Endothelial cell (in vitro differentiated cells): Measurements from ENCODE around the gene CSNK1G1. TPM values are rescaled to one million over a fixed set of nuclear protein-coding genes. Genes with fewer than 3 reads are reported as not detected.

ENCODE experiments used
- DNase-seq: peaks from one replicate; pipeline ENCODE4 v3.0.0; 2021; ENCODE audit warnings: low spot score
- H3K27ac Mint-ChIP-seq: one replicate; pipeline ENCODE4 v1.8.0; 2021; ENCODE audit warnings: mixed read lengths, inconsistent platforms; ENCODE audit not compliant: unreplicated experiment
- H3K27me3 Mint-ChIP-seq: one replicate; pipeline ENCODE4 v1.8.0; 2021; ENCODE audit warnings: mild to moderate bottlenecking, moderate library complexity, mixed read lengths, inconsistent platforms; ENCODE audit not compliant: unreplicated experiment
- H3K36me3 Mint-ChIP-seq: one replicate; pipeline ENCODE4 v1.8.0; 2021; ENCODE audit warnings: mild to moderate bottlenecking, low read depth, mixed read lengths, inconsistent platforms; ENCODE audit not compliant: unreplicated experiment
- H3K4me1 Mint-ChIP-seq: one replicate; pipeline ENCODE4 v1.8.0; 2021; ENCODE audit warnings: mild to moderate bottlenecking, mixed read lengths, inconsistent platforms; ENCODE audit not compliant: unreplicated experiment
- H3K4me3 Mint-ChIP-seq: one replicate; pipeline ENCODE4 v1.8.0; 2021; ENCODE audit warnings: mild to moderate bottlenecking, mixed read lengths, inconsistent platforms; ENCODE audit not compliant: unreplicated experiment
- H3K9me3 Mint-ChIP-seq: one replicate; pipeline ENCODE4 v1.8.0; 2021; ENCODE audit warnings: mixed read lengths, inconsistent platforms; ENCODE audit not compliant: unreplicated experiment
- CTCF ChIP-seq: fragments of 200-600 bp; sonication (generic); IDR thresholded peaks from one replicate; pipeline ENCODE4 v1.5.0; 2021; ENCODE audit warnings: antibody characterized with exemption; ENCODE audit not compliant: unreplicated experiment
- total RNA-seq: library from RNA; stranded (reverse); fragmentation: NEBNext Ultra II Directional; extraction: Animal tissue kit (Norgen Biotek cat#: 25700); gene quantifications from one replicate; pipeline ENCODE4 v1.2.1, GENCODE V29; 2021; ENCODE audit not compliant: unreplicated experiment

The CSNK1G1 gene
- total RNA-seq, 1 donor from 2014 or later = 22.9 TPM

- H3K27ac Mint-ChIP-seq = no peak overlapping the region
- no peak for DNase-seq
- H3K9me3 Mint-ChIP-seq = no peaks in the 10 kb centered on the region
- no peak for TF ChIP-seq CTCF
- H3K4me3 Mint-ChIP-seq = no peak overlapping the region
- peaks cover 34% of the 10 kb centered on the region for H3K36me3 Mint-ChIP-seq
- peaks cover 23% of the 10 kb centered on the region for H3K4me1 Mint-ChIP-seq
- peaks cover 12% of the 10 kb centered on the region for H3K27me3 Mint-ChIP-seq
Measured at GRCh38 chr15:64156652-64157331, 199.2 kb downstream of the CSNK1G1 start.

GRCh38 chr15:64155802-64156651 is 199.9 kb downstream of the CSNK1G1 start:
- H3K27ac Mint-ChIP-seq = no peak overlapping the region

DNA sequence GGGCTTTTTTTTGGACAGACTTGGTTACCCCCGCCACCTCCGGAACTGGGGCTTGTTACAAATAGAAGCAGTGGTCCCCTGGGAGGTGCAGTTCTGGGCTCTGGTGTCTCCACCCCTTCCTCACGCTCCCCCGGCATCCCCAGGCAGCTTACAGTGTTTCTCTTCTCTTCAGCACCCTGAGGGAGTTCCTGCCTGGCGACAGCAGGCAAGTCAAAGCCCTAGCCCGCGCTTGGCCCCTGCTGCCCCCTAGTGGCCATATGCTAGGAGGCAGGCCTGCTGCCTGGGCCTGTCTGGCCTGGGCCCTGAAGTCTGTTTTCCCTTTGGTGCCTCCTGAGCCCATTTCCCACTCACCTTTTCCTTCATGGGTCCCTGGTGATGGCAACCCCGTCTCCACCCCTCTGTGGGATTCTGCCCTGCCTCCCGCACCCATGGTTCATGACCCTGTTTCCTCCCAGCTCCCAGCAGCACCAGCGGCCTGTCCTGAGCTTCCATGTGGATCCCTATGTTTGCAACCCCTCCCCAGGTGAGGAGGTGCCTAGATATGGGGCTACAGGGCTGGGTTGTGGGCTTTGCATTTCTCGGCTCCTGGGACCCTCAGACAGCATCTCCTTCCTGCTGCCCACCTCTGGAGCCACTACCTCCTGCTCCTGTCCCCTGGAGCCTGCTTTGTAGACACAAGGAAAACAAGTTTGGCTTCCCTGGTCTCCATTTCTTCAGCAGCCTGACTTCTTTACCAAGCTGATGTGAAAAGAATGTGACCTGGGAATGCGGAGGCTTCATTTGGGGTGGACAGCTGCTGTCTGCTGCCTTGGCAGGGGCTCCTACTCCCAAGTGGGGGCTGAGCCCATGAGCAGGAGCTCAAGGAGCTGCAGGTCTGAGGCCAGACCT is 202.2 kb downstream of the CSNK1G1 start:
- H3K9me3 Mint-ChIP-seq = no peaks in the 10 kb centered on the region

More at GRCh38 chr15:64155802-64156651, 199.9 kb downstream of the CSNK1G1 start:
- Mint-ChIP-seq H3K4me1 (peaks cover 21% of the 10 kb centered on the region), H3K4me3 (peak overlapping the region; percentile 71), H3K36me3 (peaks cover 32% of the 10 kb centered on the region), H3K9me3 (no peaks in the 10 kb centered on the region), H3K27me3 (peaks cover 12% of the 10 kb centered on the region)
- DNase-seq = no peak
- TF ChIP-seq CTCF = no peak

More for the DNA sequence above, 202.2 kb downstream of the CSNK1G1 start:
- no peak overlapping the region for H3K4me3 Mint-ChIP-seq
- peak; percentile 93 for TF ChIP-seq CTCF
- peaks cover 17% of the 10 kb centered on the region for H3K36me3 Mint-ChIP-seq
- peak; percentile 99 for DNase-seq
- H3K27me3 Mint-ChIP-seq = peaks cover 15% of the 10 kb centered on the region
- H3K27ac Mint-ChIP-seq = no peak overlapping the region
- H3K4me1 Mint-ChIP-seq = peaks cover 15% of the 10 kb centered on the region
